ENCODE measurements around the gene GPR153.
A peak's percentile ranks its signal among the peaks of the same experiment; 100 is the strongest.

The GPR153 gene

DNA sequence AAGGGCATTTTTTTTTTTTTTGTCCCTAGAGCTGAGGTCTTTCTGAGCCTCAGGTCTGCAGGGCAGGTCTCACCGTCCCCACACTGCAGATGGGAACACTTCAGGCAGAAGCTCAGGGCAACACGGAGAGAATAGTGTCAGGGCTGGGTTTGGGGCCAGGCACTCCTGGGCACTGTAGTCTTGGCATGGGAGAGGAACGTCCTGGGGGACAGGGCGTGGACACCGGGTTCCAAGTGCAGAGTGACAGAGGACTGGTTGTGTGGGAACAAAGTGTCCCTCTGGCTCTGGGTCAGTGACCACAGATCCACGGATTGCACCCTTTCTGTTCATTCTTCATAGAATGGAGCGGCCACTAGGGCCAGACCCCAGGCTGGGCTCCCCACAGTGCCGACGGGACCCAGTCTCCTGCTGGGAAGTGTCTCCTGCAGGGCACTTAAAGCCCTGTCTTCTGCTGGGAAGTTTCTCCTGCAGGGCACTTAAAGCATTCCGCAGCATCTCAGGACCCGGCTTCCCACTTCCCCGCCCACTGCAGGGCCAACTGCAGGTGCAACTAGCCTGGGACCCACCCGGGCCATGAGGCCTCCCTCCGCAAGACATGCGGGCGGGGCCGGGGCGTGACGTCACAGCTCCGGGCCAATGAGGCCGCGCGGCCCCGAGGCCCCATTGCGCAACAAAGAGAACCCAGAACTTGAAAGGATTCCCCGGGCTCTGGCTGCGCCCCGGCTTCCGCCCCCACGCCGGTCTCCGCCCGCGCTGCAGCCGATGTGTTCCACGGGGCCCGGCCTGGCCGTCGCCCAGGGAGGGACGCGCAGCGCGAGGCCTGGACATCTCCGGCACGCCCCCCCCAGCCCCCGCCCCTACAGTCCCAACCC, 1.2 kb downstream of the GPR153 start:
- TF ChIP-seq EZH2phosphoT487 (IDR thresholded peaks at IDR 0.05; ENCODE audit: low read depth): no peak
- TF ChIP-seq, protein P1, sequence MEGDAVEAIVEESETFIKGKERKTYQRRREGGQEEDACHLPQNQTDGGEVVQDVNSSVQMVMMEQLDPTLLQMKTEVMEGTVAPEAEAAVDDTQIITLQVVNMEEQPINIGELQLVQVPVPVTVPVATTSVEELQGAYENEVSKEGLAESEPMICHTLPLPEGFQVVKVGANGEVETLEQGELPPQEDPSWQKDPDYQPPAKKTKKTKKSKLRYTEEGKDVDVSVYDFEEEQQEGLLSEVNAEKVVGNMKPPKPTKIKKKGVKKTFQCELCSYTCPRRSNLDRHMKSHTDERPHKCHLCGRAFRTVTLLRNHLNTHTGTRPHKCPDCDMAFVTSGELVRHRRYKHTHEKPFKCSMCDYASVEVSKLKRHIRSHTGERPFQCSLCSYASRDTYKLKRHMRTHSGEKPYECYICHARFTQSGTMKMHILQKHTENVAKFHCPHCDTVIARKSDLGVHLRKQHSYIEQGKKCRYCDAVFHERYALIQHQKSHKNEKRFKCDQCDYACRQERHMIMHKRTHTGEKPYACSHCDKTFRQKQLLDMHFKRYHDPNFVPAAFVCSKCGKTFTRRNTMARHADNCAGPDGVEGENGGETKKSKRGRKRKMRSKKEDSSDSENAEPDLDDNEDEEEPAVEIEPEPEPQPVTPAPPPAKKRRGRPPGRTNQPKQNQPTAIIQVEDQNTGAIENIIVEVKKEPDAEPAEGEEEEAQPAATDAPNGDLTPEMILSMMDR (IDR thresholded peaks at IDR 0.05; ENCODE audit: low read depth, low read length): no peak
- Histone ChIP-seq H3K27ac (ENCODE audit: low read length) (no peak overlapping the region), H3K4me2 (ENCODE audit: low read length) (peak overlapping the region; percentile 64), H3K4me3 (ENCODE audit: low read length) (peak overlapping the region; percentile 80), H3K9ac (ENCODE audit: low read length) (peak overlapping the region; percentile 43), H4K20me1 (ENCODE audit: insufficient read depth, low read length) (no peaks in the 10 kb centered on the region; the same call in 1 of the 2 replicates), H3K4me1 (ENCODE audit: low read length) (no peaks in the 10 kb centered on the region), H3K36me3 (replicated peaks; ENCODE audit: low read depth, low read length) (no peaks in the 10 kb centered on the region), H3K9me3 (ENCODE audit: insufficient read depth, low read length) (no peaks in the 10 kb centered on the region), H3K79me2 (ENCODE audit: low read length) (no peaks in the 10 kb centered on the region), H2AFZ (ENCODE audit: low read depth, low read length) (no peak overlapping the region), H3K27me3 (ENCODE audit: low read depth, low read length) (no peaks in the 10 kb centered on the region)

DNA sequence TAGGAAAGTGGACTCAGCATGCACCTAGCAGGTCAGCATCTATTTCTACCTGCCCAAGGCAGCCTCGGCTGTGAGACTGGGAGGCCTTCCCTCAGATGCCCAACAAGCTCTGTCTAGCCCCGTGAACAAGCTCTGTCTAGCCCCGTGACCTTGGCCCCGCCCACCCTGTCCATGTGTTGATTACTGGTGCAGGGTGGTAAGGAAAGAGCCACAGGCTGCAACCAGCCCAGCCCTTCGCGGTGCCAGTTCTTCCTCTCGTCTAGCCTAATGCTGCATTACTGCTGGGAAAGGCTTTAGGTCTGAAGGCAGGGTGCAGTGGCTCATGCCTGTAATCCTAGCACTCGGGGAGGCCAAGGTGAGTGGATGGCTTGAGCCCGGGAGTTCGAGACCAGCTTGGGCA, 2.2 kb downstream of the GPR153 start:
- H3K79me2 ChIP-seq (ENCODE audit: low read length): no peaks in the 10 kb centered on the region
- H3K9me3 ChIP-seq (ENCODE audit: insufficient read depth, low read length): no peaks in the 10 kb centered on the region
- no peaks in the 10 kb centered on the region; the same call in 1 of the 2 replicates for H4K20me1 ChIP-seq (ENCODE audit: insufficient read depth, low read length)
- no peaks in the 10 kb centered on the region for H3K36me3 ChIP-seq (replicated peaks; ENCODE audit: low read depth, low read length)
- no peak overlapping the region for H3K9ac ChIP-seq (ENCODE audit: low read length)
- no peak for TF ChIP-seq EZH2phosphoT487 (IDR thresholded peaks at IDR 0.05; ENCODE audit: low read depth)
- TF ChIP-seq, protein P1 (IDR thresholded peaks at IDR 0.05; ENCODE audit: low read depth, low read length): no peak
- H3K27ac ChIP-seq (ENCODE audit: low read length): no peak overlapping the region
- H3K4me3 ChIP-seq (ENCODE audit: low read length): no peak overlapping the region
- no peak overlapping the region for H3K4me2 ChIP-seq (ENCODE audit: low read length)
- H2AFZ ChIP-seq (ENCODE audit: low read depth, low read length): no peak overlapping the region
- no peaks in the 10 kb centered on the region for H3K27me3 ChIP-seq (ENCODE audit: low read depth, low read length)
- H3K4me1 ChIP-seq (ENCODE audit: low read length): no peaks in the 10 kb centered on the region

DNA sequence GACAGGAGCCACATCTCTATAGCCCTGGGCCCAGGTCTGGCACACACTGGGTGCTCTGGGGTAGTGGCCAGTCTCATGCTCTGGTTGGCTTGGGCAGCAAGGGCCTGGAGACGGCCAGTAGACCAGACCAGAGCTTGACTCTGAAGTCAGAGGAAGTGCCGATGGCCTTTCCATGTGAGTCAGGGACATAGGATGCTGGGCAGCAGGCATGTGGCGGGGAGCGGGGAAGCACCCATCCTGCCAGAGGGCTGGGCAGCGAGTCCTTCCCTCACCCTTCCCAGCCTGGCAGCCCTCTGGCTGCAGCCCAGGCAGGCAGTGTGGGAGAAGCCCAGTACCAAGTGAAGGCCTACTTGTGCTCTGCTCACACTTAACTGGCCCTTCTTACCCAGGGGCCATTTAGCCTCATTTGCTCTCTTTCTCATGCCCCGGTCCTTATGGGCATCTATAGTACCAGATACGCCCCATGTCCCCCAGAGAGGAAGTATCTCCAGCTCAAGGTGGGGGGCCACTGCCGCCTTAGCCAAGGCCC, 3.3 kb downstream of the GPR153 start:
- no peak overlapping the region for H3K27ac ChIP-seq (ENCODE audit: low read length)

DNA sequence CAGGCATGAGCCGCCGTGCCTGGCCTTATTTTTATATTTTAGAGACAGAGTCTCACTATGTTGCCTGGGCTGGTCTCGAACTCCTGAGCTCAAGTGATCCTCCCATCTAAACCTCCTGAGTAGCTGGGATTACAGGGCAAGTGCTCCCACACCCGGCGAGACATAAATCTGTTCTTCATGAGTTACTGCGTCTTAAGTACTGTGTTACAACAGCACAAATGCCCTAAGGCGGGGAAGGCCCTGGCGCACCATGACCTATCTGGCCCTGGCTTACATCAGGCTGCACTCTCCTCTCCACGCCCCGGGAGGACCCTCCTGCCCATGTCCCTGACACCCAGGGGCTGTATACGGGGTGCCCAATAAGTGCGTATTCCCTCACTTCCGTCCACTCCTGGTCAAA, 4.3 kb downstream of the GPR153 start:
- Histone ChIP-seq H2AFZ (ENCODE audit: low read depth, low read length) (no peak overlapping the region), H3K9ac (ENCODE audit: low read length) (no peak overlapping the region), H3K4me3 (ENCODE audit: low read length) (no peak overlapping the region), H3K27ac (ENCODE audit: low read length) (no peak overlapping the region), H3K36me3 (replicated peaks; ENCODE audit: low read depth, low read length) (no peaks in the 10 kb centered on the region), H3K4me2 (ENCODE audit: low read length) (no peak overlapping the region), H3K79me2 (ENCODE audit: low read length) (no peaks in the 10 kb centered on the region), H4K20me1 (ENCODE audit: insufficient read depth, low read length) (no peaks in the 10 kb centered on the region; the same call in 1 of the 2 replicates), H3K4me1 (ENCODE audit: low read length) (no peaks in the 10 kb centered on the region), H3K27me3 (ENCODE audit: low read depth, low read length) (no peaks in the 10 kb centered on the region), H3K9me3 (ENCODE audit: insufficient read depth, low read length) (no peaks in the 10 kb centered on the region)
- TF ChIP-seq, protein P1 (IDR thresholded peaks at IDR 0.05; ENCODE audit: low read depth, low read length): no peak
- no peak for TF ChIP-seq EZH2phosphoT487 (IDR thresholded peaks at IDR 0.05; ENCODE audit: low read depth)

More for the DNA sequence above, 3.3 kb downstream of the GPR153 start:
- Histone ChIP-seq H3K27me3 (ENCODE audit: low read depth, low read length) (no peaks in the 10 kb centered on the region), H4K20me1 (ENCODE audit: insufficient read depth, low read length) (no peaks in the 10 kb centered on the region; the same call in 1 of the 2 replicates), H3K4me2 (ENCODE audit: low read length) (no peak overlapping the region), H3K9me3 (ENCODE audit: insufficient read depth, low read length) (no peaks in the 10 kb centered on the region), H3K79me2 (ENCODE audit: low read length) (no peaks in the 10 kb centered on the region), H2AFZ (ENCODE audit: low read depth, low read length) (no peak overlapping the region), H3K4me1 (ENCODE audit: low read length) (no peaks in the 10 kb centered on the region), H3K4me3 (ENCODE audit: low read length) (no peak overlapping the region), H3K36me3 (replicated peaks; ENCODE audit: low read depth, low read length) (no peaks in the 10 kb centered on the region), H3K9ac (ENCODE audit: low read length) (no peak overlapping the region)
- no peak for TF ChIP-seq EZH2phosphoT487 (IDR thresholded peaks at IDR 0.05; ENCODE audit: low read depth)
- TF ChIP-seq, protein P1 (IDR thresholded peaks at IDR 0.05; ENCODE audit: low read depth, low read length): no peak

All from OCI-LY3 (cell line).